HG02610 (cell line): ENCODE data around the gene DELE1.
A peak's percentile ranks its signal among the peaks of the same experiment; 100 is the strongest.
"Not testable (repeated sequence)": the region's sequence is repeated elsewhere in the genome, so short reads cannot be mapped to it uniquely, and the experiment has no call there.

ENCODE experiments used
- ATAC-seq: cut with Tn5 transposase; IDR thresholded peaks from one replicate; pipeline ENCODE4 v1.9.1; 2021; ENCODE audit warnings: mild to moderate bottlenecking, moderate library complexity; ENCODE audit not compliant: unreplicated experiment

Gene DELE1

DNA sequence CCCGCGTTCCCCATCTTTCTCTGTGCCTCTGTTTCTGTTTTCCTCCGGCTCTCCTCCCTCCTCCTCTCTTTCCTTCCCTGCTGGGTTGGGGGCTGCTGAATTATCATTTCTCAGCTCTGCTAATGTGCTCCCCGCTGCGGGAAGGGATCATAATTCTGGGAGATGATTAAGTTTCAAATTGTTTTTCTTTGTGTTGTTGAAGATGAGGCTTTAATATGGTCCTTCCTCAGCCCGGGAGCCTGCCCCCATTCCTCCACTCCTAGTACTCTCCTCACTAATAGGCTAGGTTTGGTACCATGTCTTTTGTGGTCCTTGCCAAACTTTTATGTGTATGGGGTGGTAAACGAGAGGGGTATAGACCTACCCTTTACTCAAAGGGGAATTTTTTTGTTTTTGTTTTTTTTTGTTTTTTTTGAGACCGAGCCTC, 39.8 kb upstream of the DELE1 start:
- no peak for ATAC-seq

DNA sequence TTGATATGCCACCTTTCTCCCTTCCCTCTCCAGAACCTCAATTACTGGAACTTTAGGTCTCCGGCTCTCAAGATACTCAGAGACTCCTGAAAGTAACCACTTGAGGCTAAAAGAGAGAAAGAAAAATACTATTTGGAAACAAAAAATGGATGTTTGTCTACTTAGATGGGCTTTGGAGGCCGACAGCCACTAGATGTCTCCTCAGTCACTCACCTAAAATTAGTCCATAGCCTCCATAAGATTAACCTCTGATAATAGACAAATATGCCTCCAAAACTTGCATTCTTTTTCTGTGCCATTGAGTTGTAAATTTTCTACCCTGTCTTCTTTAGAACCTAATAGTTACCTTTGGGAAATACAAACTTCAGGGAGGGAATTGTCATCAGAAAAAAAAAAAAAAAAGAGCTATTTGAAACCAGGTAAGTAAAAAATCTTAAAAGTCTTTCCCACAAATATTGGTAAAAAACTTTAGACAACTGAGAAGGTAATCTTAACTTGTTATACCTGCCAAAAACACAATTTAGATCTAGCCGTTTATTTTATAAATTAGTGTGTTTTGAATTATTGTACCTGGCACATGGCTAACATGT, 34.3 kb upstream of the DELE1 start:
- ATAC-seq, result no peak

DNA sequence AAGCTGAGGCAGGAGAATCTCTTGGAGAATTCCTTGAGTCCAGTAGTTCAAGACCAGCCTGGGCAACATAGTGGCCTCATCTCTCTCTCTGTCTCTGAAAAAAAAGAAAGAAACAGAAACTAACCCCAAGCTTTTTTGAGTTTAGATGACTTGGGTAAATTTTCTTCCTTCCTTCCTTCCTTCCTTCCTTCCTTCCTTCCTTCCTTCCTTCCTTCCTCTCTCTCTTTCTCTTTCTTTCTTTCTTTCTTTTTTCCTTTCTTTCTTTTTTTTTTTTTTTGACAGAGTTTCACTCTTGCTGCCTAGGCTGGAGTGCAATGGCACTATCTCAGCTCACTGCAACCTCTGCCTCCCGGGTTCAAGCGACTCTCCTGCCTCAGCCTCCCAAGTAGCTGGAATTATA, 33.2 kb upstream of the DELE1 start:
- not testable (repeated sequence) for ATAC-seq

DNA sequence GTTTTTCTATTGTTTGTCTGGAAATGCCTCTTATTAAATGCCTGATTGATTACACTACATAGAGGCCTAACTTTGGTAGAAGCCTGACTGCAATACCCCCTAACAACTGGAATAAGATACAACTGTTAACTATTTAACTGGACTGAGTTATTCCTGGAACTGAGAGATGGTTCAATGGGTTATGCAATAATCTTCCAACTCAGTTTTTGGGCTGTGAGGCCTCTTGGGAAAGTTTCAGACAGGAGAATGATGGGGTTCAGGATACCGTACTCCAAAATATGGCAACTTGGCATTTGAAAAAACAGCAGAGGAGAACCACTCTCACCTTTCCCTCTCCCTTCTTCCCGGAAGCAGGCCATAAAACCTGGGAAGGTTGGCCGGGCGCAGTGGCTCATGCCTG, 26.2 kb upstream of the DELE1 start:
- no peak for ATAC-seq

DNA sequence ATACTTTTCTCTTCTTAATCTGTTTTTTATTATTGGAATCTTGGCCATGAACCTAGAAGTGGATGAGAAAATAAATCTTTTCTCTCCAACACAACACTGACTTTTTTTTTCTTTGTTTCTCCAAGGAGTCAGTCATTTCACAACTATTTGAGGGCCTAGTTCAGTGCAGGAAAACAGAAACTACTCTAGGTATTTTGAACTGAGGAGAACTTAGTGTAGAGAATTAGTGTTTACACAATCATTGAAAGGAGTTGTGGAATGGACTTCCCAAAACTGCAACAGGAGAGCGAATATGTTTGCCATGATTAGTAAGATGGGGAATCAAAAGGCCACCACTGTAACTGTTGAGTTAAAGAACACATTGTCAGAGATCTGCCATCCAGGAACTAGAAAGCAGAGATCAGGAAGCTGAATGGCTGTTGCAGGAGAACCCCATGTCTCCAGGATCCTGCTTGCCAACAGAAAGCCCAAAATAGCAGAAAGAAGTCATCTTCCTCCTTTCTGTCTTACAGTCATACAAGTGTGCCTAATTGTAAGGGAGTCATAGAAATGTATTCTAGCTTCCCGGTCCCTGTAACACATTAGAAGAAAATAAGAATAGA, 25.1 kb upstream of the DELE1 start:
- ATAC-seq, result no peak

DNA sequence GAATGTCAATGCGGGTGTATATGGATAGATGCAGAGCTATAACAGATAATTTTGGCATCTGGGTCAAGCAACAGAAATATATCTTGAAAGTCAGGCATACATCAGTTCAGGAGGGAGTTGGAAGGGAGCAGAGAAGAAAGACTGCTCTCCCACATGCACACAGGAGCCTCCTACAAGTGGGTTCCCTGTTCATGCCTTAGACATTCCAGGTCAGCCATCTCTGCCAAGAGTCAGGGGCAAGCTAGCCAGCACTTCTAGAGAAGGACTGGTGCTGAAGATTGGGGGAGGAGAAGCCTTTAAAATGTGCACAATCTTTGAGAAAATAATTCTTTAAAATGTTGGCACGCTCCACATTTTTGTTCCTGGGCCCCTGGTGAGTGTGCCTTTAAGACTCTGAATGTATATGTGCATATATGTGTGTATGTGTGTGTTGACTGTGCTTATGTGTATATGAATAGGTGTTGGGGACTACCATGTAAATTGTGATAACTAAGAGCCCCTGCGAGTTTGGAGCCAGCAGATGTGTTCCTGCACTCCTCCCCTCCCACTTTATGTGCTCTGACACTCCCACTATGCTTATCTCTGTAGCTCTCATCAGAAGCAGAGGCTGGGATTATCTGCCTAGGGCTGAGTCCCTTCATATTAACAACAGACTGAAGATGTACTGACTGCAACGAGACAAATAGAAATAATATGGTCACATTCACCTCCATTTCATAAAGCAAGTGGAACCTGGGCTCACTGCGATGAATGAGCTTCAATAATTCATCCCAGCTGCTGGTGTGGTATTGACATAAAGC, 21.5 kb upstream of the DELE1 start:
- ATAC-seq, result no peak

DNA sequence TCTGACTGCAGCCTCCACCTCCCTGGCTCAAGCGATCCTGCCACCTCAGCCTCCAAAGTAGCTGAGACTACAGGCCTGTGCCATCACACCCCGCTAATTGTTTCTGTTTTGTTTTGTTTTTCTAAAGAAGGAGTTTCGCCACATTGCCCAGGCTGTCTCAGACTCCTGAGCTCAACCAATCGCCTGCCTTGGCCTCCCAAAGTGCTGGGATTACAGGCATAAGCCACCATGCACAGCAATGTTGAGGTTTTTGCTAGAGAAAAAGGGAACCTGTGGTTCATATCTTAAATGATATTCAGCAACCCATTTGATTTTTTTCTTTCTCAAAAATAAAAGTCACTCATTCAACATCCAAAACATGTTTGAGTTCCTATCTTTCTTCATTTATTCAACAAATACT, 20.4 kb upstream of the DELE1 start:
- ATAC-seq, result no peak

DNA sequence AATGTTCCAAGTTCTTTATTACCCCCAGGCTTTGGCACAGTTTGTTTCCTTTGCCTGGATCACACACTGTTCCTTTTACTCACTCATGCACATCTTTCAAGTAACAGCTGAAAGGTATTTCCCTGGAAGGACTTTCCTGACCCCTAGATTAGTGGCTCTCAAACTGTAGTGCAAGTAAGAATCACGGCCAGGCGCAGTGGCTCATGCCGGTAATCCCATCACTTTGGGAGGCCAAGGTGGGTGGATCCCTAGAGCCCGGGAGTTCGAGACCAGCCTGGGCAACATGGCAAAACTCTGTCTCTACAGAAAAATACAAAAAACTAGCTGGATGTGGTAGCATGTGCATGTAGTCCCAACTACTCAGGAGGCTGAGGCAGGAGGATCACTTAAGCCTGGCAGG, 19.1 kb upstream of the DELE1 start:
- no peak for ATAC-seq

DNA sequence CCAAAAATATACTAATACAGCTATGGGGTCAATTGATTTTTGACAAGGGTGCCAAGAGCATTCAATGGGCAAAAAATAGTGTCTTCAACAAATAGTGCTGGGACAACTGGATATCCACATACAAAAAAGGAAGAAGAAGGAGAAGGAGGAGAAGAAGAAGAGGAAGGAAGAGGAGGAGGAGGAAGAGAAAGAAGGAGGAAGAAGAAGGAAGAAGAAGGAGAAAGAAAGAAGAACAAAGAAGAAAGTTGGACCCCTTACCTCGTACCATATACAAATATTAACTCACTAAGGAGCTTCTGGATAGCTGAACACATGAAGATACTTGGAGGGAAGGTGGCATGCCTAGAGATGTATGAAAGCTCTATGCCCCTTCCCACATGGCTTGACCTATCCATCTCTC, 17.2 kb upstream of the DELE1 start:
- ATAC-seq, result no peak

DNA sequence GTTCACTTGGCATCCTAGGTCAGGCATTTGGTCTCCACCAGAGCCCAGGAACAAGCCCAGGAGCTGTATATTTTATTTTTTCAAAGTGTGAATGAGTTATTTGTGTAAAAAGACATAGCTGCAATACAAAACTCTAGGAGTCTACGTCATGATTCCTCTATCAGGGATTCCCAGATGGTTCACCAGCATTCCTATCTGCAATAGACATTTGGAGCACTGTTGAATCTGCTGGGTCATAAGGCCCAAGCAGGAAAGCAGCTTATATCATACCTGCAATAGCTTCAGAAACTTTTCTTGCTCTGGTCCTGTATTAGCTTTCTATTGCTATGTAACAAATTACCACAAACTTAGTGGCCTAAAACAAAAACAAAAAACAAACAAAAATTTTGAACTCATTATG, 16.7 kb upstream of the DELE1 start:
- no peak for ATAC-seq

DNA sequence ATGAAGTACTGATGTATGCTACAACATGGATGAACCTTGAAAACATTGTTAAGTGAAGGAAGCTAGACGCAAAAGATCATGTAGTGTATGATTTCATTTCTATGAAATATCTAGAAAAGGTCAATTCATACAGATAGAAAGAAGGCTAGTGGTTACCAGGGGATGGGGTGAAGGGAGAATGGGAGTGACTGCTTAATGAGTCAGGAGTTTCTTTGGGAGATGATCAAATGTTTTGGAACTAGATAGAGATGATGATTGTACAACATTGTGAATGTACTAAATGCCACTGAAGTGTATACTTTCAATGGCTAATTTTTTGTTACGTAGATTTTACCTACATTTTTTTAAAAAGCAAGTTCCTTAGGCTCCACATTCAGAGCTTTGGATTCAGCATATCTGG, 14.9 kb upstream of the DELE1 start:
- ATAC-seq, result no peak

DNA sequence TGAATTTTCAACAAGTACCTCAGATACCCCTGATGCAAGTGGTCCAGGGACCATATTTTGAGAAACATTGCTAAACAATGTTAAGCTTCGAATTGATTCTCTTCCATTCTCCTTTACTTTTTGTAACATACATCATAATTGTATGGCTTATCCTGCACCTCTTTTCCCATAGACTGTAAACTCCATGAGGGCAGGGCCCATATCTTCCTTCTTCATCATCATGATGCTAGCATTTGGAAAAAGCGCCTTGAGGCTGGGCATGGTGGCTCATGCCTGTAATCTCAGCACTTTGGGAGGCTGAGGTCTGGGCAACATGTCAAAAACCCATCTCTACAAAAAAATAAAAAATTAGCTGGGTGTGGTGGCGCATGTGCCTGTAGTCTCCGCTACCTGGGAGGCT, 14.5 kb upstream of the DELE1 start:
- no peak for ATAC-seq

DNA sequence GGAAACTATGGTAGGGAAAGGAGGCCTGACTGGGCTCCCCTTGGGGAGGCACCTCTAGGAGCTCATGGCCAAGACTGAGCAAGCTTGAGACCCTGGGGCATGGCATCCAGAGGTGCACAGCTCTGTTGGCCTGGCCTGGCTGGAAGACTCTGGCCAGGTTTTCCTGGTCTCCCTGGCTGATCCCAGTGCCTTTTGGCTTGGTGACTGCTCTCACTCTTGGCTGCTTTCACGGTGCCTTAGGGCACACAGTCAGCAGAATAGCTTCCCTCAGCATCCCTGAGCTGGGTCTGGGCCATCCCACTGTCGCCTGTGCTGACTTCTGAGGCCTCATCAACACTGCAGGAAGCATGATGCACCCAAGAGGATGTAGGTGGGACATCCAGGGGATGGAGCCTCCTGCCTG, 13.4 kb upstream of the DELE1 start:
- ATAC-seq, result no peak

DNA sequence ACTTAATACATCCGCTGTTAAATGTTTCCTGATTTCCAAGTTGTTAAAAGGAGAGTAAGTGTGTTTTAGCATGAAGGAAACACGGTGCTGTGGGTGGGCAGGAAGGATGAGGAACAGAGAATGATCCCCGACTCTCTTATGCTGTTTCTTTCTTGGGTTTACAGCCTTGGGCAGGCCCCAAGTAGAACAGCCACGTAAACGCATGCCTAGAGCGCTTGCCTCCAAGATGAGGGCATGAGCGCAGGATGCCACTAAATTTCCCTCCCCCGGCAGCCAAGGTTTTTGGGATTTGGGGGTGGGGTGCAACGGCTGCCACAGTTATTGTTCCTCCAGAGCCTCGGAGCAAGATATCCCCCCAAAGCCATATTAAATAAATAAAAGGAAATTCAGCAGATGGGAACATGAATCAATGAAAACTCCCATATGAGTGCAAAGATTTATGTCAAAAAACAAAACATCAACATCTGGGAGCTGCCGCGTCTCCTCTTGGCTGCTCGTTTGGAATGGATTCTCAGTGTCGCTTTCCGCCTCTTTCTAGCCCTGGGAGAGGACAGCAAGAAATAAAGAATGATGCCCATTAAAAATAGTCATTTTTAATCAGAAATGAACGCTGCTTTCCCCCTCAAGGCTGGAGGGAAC, 10.0 kb upstream of the DELE1 start:
- ATAC-seq, result no peak

DNA sequence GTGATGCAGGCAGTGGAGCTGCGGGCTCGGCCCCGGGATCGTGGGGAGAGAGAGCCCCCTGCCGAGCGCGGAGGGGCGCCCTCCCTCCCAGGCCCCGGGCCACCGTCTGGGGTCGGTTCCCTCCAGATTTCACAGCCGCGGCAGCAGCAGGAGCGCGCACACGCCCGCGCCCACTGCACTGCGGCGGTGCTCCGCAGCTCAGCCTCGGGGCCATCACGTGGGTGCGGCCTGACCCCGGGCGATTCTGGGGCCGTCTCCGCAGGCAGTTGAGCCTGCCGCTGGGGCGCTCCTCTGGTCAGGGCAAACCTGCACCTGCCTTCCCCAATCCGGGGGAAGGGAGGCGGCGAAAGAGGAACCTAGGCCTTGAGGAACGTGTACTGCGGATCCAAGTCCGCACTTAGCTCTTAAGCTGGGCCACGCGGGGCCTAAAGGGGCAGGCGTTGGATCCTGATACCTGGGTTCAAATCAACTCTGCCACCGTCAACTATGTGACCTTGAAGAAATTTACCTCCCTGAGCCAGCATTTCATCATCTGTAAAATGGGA, 9.4 kb upstream of the DELE1 start:
- ATAC-seq, result peak; percentile 77

DNA sequence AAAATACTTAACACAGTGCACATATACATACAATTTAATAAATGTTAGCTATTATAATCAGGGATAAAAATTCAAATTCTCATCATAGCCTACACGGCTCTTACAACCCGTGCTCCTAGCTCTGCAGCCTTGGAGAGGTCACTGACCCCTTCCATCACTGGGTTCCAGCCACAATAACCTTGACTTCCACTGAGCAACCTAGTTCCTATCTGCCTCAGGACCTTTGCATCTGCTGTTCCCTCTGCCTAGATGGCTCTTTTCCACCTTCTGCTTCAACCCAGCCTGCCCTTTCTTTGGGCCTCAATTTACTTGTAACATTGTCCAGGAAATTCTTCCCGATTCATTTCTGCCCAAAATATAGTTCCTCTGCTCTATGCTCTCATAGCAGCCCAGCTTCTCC, 8.9 kb upstream of the DELE1 start:
- no peak for ATAC-seq

DNA sequence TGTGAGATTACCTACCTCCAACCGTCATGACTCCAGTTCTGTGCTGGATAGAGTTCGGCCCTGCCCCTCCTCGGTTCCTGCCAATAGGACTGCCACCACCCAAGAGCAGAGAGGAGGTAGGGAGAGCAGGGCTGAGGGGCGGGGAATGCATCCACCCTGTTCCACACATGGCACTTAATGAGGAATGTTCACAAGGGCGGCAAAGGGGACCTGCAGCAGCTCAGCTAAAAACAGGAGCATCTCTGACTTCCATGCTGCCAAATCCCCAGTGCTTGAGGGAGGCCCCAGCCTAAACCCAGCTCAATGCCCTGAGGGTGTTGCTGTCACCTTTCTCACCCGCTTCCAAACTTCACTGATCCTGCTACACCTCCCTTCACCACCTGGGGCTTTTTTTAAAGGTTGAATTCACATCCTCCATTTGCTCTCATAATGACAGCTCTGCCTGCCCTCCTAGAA, 7.8 kb upstream of the DELE1 start:
- no peak for ATAC-seq

DNA sequence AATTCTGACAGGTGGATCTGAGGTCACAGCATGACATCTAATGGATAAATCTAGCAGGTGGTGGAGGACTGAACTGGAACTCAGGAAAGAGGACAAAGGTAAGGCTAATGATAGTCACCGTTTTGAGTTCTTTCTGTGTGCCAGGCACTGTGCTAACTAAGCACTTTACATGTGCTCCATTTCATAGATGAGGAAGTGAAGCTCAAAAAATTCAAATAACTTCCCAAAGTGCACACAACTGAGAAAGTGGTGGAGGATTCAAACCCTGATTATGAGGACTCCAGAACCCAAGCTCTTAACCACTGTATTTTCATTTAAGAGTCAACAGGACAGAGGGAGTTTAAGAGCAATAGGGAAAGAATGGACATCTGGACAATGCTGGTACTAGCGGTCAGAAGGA, 7.1 kb upstream of the DELE1 start:
- ATAC-seq, result no peak

DNA sequence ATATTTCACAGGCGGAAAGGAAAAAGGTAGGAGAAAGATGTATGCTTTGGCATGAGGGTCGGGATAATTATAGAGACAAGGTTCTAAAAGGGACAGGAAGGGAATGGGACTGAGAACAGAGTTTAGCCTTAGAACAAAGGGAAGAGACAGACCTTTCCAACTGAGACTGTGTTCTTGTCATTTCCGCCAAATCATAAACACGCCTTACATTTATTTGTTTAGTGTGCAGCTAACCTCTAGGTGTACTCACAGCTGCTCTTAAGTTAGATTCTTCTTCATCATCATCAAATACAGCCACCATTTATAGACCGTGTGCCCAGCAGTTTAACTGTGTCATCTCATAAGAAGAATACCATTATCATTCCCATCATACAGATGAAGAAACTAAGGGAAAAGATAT, 5.9 kb upstream of the DELE1 start:
- ATAC-seq, result no peak

DNA sequence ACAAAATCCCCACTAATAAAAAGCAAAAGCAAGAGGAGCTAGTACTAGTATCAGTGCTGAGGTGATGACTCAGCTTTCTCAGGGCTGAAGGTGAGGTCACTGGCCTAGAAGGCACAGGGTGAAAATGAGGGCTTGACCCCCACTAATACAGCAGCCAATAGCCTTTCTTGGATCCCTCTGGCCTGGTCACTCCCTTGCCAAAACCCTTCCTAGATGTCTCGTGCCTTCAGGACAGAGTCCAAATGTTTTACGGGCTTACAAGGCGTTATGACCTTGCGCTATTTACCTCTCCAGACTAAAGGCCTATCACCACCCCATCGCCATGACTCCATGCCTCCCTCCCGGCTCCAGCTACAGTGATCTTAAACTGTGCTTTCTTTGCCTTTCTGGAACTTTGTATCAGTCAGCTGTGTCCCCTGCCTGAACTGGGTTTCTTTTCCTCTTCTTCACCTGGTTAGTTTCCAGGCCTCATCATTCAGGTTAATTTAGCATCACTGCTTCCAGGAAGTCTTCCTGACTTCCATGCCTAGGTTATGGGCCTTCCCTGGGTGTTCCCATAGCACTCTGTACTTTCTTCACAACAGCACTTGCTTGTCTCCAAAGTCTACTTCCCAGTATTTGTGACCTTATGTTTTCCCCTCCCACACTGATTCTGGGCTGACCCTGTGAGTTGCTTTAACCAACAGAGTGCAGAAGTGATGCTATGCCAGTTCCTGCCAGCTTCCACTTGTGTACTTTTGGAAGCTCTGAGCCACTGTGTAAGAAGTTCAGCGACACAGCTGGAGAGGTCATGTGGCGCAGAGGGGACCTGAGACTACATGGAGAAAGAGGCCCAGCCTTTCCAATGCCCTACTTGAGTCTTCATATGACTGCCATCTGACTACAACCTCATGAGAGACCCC, 4.2 kb upstream of the DELE1 start:
- no peak for ATAC-seq

DNA sequence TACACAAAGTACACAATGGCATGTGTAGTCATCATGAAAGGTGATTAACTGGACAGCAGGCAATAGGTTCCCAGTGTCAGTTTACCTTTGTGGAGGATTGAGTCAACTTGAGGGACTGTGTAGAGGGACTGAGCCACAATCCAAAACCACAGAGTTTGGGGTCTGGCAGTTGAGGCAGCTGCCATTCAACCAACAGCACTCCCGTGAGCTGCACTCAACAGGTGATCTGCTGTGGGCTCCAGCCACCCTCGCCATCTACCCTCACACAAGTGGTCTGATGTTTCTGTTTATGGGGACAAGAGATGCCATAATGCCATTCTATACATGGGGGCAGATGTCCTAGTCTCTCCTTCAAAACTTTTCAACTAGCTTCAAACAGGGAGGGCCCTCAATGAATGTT, 2.9 kb upstream of the DELE1 start:
- ATAC-seq, result no peak
